Measurements from ENCODE around the gene EN1.

GRCh38 chr2:118875318-118875717 lies 27.9 kb upstream of the EN1 start:
- TF ChIP-seq CTCF (IDR thresholded peaks at IDR 0.05) (no peak), REST (IDR thresholded peaks at IDR 0.05; ENCODE audit: insufficient read depth in 1 of 2, low read depth in 2 of 2, low read length in 1 of 2) (no peak), POLR2AphosphoS5 (IDR thresholded peaks at IDR 0.05; ENCODE audit: low read depth, low read length) (no peak)

Data from Panc1 (cell line).